Measurements from ENCODE around the gene DIP2C.
A peak's percentile ranks its signal among the peaks of the same experiment; 100 is the strongest.

The DIP2C gene

DNA sequence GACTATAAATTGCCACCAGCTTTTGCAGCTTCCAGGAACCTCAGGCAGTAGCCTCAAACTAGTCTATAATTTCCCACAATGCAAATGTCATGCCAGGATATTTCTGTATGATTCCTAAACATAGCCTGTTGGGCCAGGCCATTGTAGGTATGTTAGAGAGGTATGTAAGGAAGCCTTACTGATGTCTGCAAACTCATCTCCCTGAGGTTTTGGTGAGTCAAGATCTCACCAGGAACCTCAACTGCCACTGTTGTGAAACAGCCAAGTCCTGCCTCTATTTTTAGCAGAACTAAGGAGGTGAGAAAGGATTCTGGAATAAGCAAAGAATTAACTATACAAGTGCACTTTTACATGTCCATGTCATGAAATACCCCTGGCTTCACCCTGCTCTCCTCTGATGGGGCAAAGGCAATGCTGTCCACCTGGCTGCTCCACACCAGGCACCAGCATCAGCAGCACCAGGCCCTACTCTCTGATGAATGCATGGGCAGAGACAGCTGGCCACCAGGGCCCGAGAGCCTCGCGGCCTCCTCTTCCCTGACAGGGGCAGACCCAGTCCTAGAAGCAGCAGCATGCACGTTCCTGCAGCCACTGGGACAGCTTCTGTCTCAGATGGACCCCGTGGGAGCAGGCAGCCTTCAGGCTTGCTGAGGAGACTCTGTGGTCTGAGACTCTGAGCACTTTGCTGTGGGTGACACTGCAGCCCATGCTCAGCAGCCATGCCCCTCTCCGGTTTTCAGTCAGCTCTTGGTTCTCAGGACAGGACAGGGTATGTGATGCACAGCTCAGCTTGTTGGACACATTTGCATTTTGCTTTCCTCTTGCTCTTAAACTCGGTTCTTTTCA, 407.0 kb downstream of the DIP2C start:
- Histone ChIP-seq H3K4me1 (ENCODE audit: insufficient read depth, low read length, poor library complexity, severe bottlenecking) (peaks cover 21% of the 10 kb centered on the region), H2AFZ (ENCODE audit: low read length) (no peak overlapping the region), H3K9me2 (replicated peaks; ENCODE audit: low read depth, low read length) (no peaks in the 10 kb centered on the region), H3F3A (ENCODE audit: low read depth) (no peaks in the 10 kb centered on the region), H3K36me3 (ENCODE audit: insufficient read depth, low read length) (no peaks in the 10 kb centered on the region), H3K9me3 (ENCODE audit: insufficient read depth, low read depth, low read length) (no peaks in the 10 kb centered on the region), H3K27me3 (ENCODE audit: insufficient read depth, low read length, poor library complexity, severe bottlenecking) (no peaks in the 10 kb centered on the region), H3K9ac (ENCODE audit: low read depth, low read length, poor library complexity, severe bottlenecking) (no peak overlapping the region), H4K20me1 (ENCODE audit: insufficient read depth, low read length, poor library complexity, severe bottlenecking) (no peaks in the 10 kb centered on the region), H3K4me2 (ENCODE audit: low read depth, low read length, poor library complexity, severe bottlenecking) (peak overlapping the region; percentile 6), H3K79me2 (ENCODE audit: insufficient read depth, low read length) (no peaks in the 10 kb centered on the region), H3K4me3 (ENCODE audit: low read length, poor library complexity, severe bottlenecking) (no peak overlapping the region)
- no peak for TF ChIP-seq EZH2phosphoT487 (IDR thresholded peaks at IDR 0.05; ENCODE audit: borderline replicate concordance)
- TF ChIP-seq, protein P1, sequence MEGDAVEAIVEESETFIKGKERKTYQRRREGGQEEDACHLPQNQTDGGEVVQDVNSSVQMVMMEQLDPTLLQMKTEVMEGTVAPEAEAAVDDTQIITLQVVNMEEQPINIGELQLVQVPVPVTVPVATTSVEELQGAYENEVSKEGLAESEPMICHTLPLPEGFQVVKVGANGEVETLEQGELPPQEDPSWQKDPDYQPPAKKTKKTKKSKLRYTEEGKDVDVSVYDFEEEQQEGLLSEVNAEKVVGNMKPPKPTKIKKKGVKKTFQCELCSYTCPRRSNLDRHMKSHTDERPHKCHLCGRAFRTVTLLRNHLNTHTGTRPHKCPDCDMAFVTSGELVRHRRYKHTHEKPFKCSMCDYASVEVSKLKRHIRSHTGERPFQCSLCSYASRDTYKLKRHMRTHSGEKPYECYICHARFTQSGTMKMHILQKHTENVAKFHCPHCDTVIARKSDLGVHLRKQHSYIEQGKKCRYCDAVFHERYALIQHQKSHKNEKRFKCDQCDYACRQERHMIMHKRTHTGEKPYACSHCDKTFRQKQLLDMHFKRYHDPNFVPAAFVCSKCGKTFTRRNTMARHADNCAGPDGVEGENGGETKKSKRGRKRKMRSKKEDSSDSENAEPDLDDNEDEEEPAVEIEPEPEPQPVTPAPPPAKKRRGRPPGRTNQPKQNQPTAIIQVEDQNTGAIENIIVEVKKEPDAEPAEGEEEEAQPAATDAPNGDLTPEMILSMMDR (conservative IDR thresholded peaks at IDR 0.05; ENCODE audit: low read length), result no peak

GRCh38 chr10:279655-280054, 409.8 kb downstream of the DIP2C start:
- TF ChIP-seq, protein P1 (conservative IDR thresholded peaks at IDR 0.05; ENCODE audit: low read length), result peak; percentile 51
- TF ChIP-seq EZH2phosphoT487 (IDR thresholded peaks at IDR 0.05; ENCODE audit: borderline replicate concordance), result no peak
- no peak overlapping the region for H2AFZ ChIP-seq (ENCODE audit: low read length)
- no peaks in the 10 kb centered on the region for H3F3A ChIP-seq (ENCODE audit: low read depth)
- H3K79me2 ChIP-seq (ENCODE audit: insufficient read depth, low read length), result no peaks in the 10 kb centered on the region
- no peaks in the 10 kb centered on the region for H3K9me2 ChIP-seq (replicated peaks; ENCODE audit: low read depth, low read length)
- H3K4me3 ChIP-seq (ENCODE audit: low read length, poor library complexity, severe bottlenecking), result no peak overlapping the region
- H3K4me2 ChIP-seq (ENCODE audit: low read depth, low read length, poor library complexity, severe bottlenecking), result no peak overlapping the region
- H3K27me3 ChIP-seq (ENCODE audit: insufficient read depth, low read length, poor library complexity, severe bottlenecking), result no peaks in the 10 kb centered on the region
- H3K9me3 ChIP-seq (ENCODE audit: insufficient read depth, low read depth, low read length), result no peaks in the 10 kb centered on the region
- H4K20me1 ChIP-seq (ENCODE audit: insufficient read depth, low read length, poor library complexity, severe bottlenecking), result no peaks in the 10 kb centered on the region
- no peak overlapping the region for H3K9ac ChIP-seq (ENCODE audit: low read depth, low read length, poor library complexity, severe bottlenecking)
- peaks cover 45% of the 10 kb centered on the region for H3K4me1 ChIP-seq (ENCODE audit: insufficient read depth, low read length, poor library complexity, severe bottlenecking)
- no peaks in the 10 kb centered on the region for H3K36me3 ChIP-seq (ENCODE audit: insufficient read depth, low read length)

- Histone ChIP-seq H3F3A (ENCODE audit: low read depth) (no peaks in the 10 kb centered on the region), H3K4me3 (ENCODE audit: low read length, poor library complexity, severe bottlenecking) (no peak overlapping the region), H3K4me2 (ENCODE audit: low read depth, low read length, poor library complexity, severe bottlenecking) (no peak overlapping the region), H3K9me3 (ENCODE audit: insufficient read depth, low read depth, low read length) (no peaks in the 10 kb centered on the region), H3K36me3 (ENCODE audit: insufficient read depth, low read length) (no peaks in the 10 kb centered on the region), H4K20me1 (ENCODE audit: insufficient read depth, low read length, poor library complexity, severe bottlenecking) (no peaks in the 10 kb centered on the region), H3K4me1 (ENCODE audit: insufficient read depth, low read length, poor library complexity, severe bottlenecking) (peaks cover 49% of the 10 kb centered on the region), H3K9me2 (replicated peaks; ENCODE audit: low read depth, low read length) (no peaks in the 10 kb centered on the region), H3K9ac (ENCODE audit: low read depth, low read length, poor library complexity, severe bottlenecking) (no peak overlapping the region), H3K79me2 (ENCODE audit: insufficient read depth, low read length) (no peaks in the 10 kb centered on the region), H2AFZ (ENCODE audit: low read length) (no peak overlapping the region), H3K27me3 (ENCODE audit: insufficient read depth, low read length, poor library complexity, severe bottlenecking) (no peaks in the 10 kb centered on the region)
- TF ChIP-seq, protein P1 (conservative IDR thresholded peaks at IDR 0.05; ENCODE audit: low read length), result no peak
- no peak for TF ChIP-seq EZH2phosphoT487 (IDR thresholded peaks at IDR 0.05; ENCODE audit: borderline replicate concordance)
Measured at GRCh38 chr10:279232-279631, 410.2 kb downstream of the DIP2C start.

Measured in Loucy (cell line).